NCI-H774 (cell line): Measurements from ENCODE around the gene TMEM161A.
A peak's percentile ranks its signal among the peaks of the same experiment; 100 is the strongest.
"Not testable (repeated sequence)": the region's sequence is repeated elsewhere in the genome, so short reads cannot be mapped to it uniquely, and the experiment has no call there.

ENCODE experiments used
- DNase-seq: peaks from one replicate; lab custom pipeline; 2025; lab: John Stamatoyannopoulos, UW

TMEM161A gene

DNA sequence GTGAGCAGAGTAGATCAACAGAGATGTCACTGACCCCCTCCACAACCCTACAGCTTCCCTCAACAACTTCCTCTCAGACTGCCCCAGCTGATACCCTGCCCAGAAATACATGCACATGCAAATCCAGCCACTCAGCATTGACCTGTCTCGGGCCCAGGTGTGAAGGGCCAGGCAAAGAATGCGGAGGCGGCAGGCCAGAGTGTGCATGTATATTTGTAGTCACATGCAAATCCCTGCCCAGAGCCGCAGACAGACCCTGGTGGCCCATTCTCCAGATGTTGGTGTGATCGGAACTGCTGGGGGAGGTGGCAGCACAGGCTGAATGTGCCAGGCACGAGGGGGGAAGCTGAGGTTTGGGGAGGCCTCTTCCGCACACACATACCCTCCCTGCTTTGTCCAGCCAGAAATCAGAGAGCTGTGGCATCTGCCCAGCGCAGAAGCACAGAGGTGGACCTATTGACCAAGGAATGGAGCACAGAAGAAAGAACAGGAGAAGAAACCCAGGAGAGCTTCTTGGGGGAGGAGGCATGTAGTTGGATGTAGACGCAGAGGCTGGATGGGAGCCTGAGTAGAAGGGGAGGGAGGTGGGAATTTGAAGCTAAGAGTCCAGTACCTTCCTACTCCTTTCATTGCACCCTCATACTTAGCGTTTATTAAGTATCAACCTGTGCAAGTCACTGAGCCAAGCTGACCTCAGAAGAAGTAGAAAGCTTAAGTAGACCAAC lies 17.4 kb upstream of the TMEM161A start:
- no peak for DNase-seq

DNA sequence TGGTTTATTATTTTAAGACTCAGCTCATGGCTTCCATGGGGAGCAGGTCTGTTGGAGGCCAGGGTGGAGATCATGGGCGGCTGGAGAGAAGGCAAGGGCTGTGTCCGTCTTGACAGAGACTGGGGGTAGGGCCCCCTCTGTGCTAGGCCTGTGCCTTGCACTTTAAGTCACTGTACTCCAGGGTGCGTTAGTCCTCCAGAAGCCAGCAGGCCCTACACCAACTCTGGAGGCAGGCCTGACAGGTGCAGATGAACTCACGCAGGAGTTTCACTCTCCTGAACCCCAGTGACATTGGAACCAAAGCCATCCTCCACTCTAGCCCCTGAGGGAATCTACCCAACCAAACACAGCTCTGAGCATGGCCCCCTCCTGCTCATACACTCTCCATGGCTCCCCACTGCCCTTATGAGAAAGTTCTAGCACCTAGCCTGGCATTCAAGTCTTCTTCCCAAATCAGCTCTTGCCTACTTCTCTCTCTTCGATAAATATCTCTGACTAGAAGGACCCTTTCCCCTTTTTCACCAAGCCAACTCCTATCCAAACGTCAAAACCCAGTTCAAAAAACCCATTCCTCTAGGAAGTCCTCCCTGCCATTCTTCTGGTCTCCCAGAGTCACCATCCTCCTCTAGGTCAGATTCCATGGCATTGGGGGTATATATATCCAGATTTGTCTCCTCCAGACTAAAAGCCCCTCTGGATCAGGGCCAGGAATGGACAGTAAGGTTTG lies 16.7 kb upstream of the TMEM161A start:
- DNase-seq: no peak

DNA sequence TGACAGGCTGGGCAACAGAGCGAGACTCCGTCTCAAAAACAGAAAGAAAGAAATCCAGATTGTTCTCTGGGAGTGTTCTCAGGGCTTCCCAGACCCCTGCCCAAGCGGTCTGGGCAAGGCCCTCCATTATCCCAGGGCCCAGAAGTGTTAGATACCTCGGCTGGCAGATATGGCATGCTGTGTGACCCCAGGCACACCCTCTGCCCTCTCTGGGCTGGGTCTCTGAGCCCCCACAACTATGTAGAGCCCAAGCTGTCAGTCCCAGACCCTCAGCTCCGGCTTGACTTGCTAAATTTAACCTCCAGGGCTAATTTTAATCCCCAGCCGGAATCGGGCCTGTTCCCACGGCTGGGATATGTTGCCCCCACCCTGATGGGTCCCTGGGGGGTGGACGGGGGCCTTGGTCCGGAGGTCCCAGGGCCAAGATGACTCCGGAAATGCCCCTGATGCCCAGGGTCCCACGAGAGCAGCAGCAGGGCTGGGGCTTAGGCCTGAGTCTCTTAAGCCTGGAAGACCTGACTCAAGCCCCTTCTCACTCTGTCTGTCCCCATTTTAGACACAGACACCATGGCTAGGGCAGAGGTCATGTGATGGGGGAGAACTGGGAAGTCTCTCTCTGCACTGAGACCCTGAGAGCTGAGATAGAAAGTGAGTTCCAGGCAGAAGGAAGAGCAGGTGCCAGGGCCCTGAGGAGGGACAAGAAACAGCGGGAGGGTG lies 14.5 kb upstream of the TMEM161A start:
- DNase-seq: no peak

DNA sequence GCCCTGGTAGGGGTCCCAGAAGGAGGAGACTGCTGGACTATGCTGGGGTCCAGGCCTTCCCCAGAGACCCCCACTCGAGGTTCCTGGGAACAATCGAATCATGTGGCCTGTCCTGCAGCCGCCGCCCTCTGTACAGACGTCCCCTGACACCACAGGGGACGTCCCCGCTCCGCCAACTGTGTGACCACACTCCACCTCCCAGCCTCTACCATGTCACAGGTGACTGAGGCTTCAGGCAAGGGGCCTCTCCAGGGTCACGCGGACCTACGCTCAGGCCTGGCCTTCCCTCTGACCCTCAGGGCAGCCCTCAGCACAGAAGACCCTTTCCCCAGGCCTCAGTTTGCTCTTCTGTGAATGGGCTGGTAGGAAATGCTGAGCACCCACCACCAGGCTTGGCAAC lies 13.1 kb upstream of the TMEM161A start:
- no peak for DNase-seq

DNA sequence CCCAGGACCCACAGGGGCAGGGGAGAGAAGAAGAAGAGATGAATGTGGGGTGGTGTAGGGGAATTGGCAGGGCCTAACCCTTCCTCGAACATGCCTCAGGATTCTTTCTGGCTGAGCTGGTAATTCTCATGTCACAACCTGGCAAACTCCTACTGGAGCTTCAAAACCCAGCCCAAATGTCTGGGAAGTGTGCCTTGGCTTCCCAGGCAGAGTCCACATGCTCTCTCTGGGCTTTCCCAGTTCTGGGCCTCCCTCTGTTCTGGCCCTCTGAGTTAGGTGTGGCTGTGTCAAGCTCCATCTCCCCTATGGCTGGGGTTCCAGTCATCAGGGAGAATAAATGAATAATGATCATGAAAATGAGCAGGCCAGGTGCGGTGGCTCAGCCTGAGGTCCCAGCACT lies 11.2 kb upstream of the TMEM161A start:
- DNase-seq: no peak

DNA sequence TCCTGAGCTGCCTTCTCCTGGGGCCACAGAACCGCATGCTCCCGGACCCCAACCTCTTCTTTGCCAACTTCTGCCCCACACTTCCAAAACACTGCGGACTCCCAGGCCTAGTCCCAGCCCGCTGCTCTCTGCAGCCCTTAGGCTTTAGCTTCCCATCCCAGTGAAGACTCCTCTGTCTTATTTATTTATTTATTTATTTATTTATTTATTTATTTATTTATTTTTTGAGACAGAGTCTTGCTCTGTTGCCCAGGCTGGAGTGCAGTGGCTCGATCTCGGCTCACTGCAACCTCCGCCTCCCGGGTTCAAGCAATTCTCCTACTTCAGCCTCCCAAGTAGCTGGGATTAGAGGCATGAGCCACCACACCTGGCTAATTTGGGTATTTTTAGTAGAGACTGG lies 10.2 kb upstream of the TMEM161A start:
- not testable (repeated sequence) for DNase-seq

DNA sequence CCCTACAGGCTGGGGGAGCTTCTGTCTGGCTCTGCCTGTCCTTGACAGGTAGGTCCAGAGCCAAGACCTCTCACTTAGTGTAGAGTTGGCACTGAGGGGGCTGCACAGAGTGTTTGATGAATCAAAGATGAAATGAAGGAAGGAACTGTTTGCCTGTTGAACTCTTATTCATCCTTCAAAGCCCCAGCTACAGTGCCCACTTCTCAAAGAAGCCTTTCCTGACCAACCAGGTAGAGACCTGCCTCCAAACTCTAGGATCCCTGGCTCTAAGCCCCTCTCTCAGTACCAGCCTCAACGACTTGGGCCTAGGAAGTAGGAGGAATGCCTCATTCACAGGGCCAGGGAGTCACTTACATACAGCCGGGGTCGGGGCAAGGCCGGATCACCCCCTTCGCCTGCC lies 9.1 kb upstream of the TMEM161A start:
- no peak for DNase-seq

DNA sequence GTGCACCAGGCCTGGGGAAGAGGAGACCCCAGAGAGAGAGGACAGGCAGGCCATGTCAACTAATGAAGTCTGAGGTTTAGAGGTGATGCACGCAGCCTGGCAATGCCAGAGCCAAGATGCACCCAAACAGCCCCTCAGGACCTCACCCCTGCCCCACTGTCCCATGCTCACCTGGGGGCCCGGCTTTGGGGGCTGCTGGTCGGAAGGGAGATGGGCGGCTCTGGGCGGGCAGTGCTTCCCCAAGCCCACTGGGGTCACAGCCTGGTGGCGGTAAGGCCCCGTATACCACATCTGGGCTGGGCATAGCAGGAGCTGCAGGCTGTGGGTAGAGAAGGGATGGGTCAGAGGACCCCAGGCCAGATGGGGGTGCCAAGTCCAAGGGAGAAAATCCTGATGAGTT lies 8.6 kb upstream of the TMEM161A start:
- no peak for DNase-seq

DNA sequence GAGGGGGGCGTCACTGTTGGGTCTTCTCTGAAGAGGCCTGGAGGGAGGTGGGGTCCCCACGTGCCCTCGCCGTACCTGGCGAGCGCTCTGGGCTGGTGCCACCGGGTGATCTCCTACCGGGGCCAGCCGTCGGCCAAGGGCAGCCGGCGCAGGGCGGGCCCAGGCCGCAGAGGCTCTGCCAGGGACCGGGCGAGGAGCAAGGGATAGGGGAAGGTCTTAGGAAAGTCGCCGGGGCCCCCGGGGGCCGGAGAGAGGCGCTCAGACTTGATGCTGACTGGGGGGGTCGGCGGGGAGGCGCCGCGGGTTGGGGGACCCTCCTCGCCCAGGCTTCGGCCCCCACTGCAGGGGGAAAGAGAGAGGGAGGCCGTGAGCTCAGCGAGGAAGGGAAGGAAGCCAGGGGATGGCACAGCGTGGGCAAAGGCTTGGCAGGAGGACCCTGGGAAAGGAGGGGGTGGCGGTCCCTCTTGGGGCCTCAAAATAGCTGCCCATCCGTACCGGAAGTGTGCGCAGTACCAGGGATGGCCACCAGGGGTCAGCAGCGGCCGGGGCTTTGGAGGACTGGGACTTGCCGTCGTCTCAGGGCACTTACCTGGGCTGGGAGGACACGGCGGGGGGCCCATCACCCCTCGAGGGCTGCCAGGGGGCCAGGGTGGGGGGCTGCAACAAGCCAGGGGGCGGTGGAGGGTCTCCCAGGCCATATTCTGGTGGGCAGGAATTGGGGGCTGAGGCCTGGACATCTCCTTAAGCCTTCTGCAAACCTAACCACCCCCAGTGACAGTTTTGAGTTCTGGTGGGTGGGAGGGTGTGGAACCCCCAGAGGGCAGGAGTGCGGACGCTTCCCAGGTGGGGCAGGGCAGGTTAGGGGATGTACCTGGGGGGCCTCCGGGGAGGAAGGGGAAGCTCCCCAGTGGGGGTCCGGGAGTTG lies 7.7 kb upstream of the TMEM161A start:
- peak; percentile 2 for DNase-seq

DNA sequence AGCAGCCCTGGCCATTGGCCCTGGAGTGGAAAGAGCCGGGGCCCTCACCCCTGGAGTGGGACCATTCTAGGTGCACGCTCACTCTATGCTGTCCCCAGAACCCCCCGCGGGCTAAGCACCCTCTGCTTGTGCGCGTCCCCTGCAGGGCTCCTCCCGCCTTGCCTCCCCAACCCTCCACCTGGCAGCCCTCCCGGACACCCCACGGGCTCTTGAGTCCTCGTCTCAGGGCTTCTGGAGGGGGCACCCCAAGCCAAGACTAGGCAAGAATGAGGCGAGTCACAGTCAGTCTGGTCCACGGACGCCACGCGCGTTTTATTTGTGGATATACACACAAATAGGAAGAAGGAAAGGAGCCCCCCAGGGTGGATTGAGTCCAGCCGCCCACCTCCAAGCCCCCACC lies 7.0 kb upstream of the TMEM161A start:
- no peak for DNase-seq

DNA sequence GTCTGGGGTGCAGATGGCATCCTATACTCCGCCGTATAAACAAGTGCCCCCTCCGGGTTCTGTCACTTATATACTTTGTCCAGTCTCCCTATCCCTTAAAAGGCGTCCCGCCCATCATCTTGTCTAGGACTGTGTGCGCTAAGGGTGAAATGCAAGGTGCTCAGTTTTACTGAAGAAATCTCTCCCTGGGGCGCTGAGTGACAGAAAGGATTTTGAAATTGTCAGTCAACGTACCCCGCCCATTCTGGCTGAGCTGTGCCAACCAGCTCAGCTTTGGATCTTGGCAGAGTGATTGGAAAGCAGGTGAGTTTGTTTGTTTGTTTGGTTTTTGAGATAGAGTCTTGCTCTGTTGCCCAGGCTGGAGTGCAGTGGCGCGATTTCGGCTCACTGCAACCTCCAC lies 4.1 kb upstream of the TMEM161A start:
- DNase-seq: no peak

DNA sequence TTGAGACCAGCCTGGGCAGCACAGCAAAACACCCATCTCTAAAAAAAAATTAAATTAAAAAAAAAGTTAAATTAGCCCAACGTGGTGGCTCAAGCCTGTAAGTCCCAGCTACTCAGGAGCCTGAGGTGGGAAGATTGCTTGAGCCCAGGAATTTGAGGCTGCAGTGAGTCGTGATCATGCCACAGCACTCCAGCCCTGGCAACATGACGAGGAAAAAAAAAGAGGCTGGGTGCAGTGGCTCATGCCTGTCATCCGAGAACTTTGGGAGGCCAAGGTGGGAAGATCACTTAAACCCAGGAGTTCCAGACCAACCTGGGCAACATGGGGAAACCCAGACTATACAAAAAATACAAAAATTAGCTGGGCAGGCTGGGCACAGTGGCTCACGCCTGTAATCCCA lies 2.2 kb upstream of the TMEM161A start:
- no peak for DNase-seq

DNA sequence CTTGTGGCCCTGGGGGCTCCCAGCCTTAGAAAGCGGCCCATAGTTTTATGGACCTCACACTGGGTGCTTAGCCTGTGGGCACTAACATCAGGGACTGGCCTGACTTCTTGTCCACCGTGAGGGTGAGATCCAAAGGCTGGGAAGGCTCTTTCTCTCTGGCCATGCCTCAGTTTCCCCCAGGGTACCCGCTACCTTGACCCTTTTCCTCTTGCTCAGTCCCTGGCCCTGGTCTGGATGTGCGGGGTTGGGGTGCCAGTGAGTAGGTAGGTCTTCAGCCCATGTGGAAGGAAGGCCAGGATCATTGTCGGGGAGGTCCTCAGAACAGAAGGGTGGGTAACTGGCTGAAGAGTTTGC lies 1.6 kb upstream of the TMEM161A start:
- DNase-seq: no peak

DNA sequence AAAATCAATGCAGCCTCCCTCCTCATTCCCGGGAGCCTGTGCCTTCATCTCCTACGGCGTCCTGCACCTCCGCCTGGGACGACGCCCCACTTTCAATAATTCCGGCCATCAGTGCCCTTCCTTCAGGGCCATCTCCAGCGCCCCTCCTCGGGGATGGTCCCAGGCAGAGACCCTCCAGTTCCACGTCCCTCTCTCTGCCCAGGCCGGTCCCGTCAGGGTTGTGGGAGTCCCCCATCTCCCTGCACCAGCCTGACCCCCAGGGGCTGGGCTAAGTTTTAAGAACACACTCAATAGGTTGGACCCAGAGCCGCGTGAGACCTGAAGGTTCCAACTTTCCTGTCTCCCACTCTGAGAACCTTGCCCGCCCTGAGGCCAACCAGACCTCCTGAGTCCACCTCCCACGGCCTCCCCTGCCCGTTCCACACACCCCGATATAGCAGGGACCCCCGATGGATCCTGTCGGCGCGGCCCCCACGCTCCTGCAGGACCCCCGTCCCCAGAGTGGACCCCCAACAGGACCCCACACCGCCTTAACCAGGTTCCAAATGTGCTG lies 646 bp downstream of the TMEM161A start:
- no peak for DNase-seq

DNA sequence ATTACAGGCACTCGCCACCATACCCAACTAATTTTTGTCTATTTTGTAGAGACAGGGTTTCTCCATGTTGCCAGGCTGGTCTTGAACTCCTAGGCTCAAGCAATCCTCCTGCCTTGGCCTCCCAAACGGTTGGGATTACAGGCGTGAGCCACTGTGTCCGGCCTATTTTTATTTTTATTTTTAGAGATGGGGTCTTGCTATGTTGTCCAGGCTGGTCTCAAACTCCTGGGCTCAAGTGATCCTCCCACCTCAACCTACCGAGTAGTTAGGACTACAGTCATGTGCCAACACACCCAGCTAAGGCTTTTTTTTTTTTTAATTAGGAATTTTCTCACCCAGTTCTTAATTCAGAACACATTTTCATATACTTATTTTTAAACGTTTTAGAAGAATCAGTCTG lies 2.6 kb downstream of the TMEM161A start:
- DNase-seq: not testable (repeated sequence)

DNA sequence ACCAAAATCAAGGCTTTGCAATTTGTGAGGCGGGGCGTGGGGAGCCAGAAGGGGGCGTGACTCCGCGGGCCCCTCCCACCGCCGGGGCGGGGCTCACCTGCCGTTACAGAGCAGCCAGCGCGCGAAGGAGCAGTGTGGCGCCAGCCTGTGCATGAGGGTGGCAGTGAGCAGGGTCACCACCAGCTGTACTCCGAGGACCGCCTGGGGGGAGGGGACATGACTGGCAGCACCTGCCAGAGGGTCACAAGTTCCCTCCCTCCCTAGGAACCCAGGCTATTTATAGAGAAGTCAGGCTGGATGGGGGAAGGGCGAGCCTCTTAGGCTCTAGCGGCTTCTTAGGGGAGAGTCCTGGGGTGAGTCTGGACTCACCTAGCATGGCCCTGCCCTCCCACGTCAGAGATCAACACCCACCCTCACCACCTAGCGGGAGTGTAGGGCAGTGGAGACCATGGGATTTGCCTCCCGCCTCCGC lies 3.6 kb downstream of the TMEM161A start:
- DNase-seq: peak; percentile 77

DNA sequence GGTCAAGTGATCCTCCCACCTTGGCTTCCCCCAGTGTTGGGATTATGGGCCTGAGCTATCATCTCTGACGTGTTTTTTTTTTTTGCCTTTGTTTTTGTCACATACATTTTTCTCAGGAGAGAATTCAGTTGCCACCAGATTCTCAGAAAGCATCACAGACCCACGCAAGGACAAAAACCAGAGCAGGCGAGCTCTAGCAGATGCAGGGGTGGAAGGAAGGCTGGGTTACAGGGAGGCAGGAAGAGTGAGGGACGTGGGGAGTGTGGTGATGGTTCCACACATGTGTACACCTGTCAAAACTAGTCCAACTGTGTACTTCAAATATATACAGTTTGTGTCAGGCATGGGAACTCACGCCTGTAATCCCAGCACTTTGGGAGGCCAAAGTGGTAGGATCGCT lies 4.3 kb downstream of the TMEM161A start:
- DNase-seq: no peak

DNA sequence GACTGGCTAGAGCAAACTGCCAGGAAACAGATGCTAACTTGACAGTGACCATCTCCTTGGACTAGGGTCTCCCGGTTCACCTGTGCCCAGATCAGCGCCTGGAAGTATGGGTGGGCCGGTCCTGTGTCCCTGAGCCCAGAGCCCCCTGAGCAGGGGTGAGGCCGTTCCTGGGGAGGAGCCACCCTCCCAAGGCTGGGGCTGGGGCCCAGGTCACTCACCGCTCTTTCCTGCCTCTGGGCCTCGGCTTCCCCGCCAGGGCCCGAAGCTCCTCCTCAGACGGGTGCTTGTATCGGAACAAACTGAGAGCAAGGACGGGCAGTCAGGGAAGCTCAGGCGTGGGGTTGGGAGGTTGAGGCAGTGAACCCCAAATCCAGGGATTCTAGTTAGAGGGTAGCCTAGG lies 5.4 kb downstream of the TMEM161A start:
- DNase-seq: no peak

DNA sequence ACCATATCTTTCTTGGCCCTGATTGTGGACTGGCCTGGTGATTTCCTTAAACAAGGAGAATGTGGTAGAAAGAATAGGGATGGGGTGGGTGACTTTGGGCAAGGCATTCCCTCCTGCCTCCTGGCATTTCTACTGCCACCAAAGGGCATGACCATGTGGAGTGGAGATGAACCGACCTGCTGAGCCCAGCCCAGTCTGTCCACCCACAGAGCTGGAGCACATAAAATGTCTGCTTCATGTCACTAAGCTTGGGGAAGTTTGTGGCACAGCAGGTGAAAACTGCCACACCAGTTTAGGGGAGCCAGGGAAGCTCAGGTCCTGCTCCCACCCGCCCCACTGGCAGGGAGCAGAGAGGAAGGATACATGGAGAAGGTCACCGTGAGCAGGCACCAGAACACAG lies 6.3 kb downstream of the TMEM161A start:
- DNase-seq: no peak

DNA sequence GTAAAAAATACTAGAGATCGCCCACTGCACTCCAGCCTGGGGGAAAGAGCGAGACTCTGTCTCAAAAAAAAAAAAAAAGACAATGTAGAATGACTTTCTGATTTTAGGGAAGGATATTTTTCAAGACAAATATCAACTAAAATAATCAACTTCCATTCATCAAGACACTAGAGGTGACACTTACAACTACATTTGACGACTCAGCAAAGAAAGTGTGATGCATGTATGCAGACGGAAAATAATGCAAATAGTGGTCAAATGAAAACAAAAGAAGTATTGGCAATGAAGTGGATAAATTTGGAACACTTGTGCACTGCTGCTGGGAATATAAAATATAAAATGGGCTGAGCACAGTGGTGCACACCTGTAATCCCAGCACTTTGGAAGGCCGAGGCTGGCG lies 12.2 kb downstream of the TMEM161A start:
- no peak for DNase-seq

DNA sequence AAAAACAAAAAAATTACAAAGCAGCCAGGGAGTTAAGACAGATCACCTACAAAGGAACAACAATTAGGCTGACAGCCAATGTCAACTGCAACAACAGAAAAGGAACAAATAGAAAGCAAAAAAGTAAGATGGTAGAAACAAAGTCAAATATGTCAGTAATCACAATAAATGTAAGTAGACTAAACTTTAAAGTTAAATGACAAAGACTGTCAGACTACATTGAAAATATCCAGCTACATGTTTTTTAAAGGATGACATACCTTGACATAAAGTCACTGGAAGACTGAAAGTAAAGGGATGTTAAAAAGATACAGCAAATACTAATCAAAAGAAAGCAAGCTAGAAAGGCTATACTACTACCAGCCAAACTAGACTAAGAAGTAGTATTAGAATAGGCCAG lies 14.9 kb downstream of the TMEM161A start:
- DNase-seq: no peak

DNA sequence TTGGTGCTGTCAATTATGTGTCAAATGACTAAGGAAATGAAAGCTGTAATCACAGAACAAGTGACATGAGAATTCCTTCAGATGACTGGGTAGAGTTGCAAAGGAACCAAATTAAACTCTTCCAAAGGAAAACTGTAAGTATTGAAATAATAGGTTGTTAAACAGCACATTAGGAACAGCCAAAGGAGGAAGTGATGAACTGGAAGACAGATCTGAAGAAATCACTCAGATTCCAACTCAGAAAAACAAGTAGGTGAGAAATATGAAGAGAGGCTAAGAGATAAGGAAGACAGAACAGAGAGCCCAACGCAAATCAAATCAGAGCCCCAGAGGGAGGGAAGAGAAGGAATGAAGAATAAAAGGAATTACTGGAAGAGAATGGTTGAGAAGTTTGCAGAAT lies 15.4 kb downstream of the TMEM161A start:
- no peak for DNase-seq
